ENCODE data around the gene JAM3.

The JAM3 gene

GRCh38 chr11:134196756-134197155 lies 127.9 kb downstream of the JAM3 start:
- Histone ChIP-seq H2BK12ac (ENCODE audit: low read length in 2 of 2) (no peak overlapping the region), H2BK120ac (ENCODE audit: low read depth, low read length) (no peak overlapping the region), H2BK5ac (ENCODE audit: low read depth, low read length, poor library complexity, severe bottlenecking) (no peak overlapping the region), H4K91ac (ENCODE audit: low read length) (no peak overlapping the region), H3K4me3 (ENCODE audit: insufficient read depth in 1 of 2, low read depth in 1 of 2, low read length in 2 of 2) (no peak overlapping the region), H2AFZ (ENCODE audit: low read depth, low read length) (no peak overlapping the region), H3K27ac (ENCODE audit: low read length, poor library complexity, severe bottlenecking) (no peak overlapping the region), H3K14ac (ENCODE audit: low read length in 2 of 2) (no peak overlapping the region), H3K18ac (ENCODE audit: low read depth in 1 of 2, low read length in 2 of 2) (no peak overlapping the region), H3K23ac (ENCODE audit: low read length in 2 of 2) (no peak overlapping the region), H3K27me3 (ENCODE audit: control insufficient read depth in 1 of 2, insufficient read depth in 1 of 2, low read length in 2 of 2) (no peaks in the 10 kb centered on the region), H2AK5ac (ENCODE audit: low read length, severe bottlenecking) (no peak overlapping the region), H3K4me2 (ENCODE audit: low read length, poor library complexity, severe bottlenecking) (no peak overlapping the region), H3K79me1 (replicated peaks; ENCODE audit: low read length, poor library complexity, severe bottlenecking) (peaks cover 5% of the 10 kb centered on the region), H3K9ac (ENCODE audit: low read length) (no peak overlapping the region), H3K4ac (ENCODE audit: low read depth in 1 of 2, low read length in 2 of 2) (no peak overlapping the region), H4K8ac (ENCODE audit: low read length) (no peak overlapping the region), H3K4me1 (ENCODE audit: control insufficient read depth, insufficient read depth, low read depth, low read length) (no peaks in the 10 kb centered on the region), H2BK15ac (ENCODE audit: low read depth, poor library complexity, severe bottlenecking) (no peak overlapping the region), H3K9me3 (ENCODE audit: control insufficient read depth, low read length) (no peaks in the 10 kb centered on the region), H3K36me3 (ENCODE audit: control insufficient read depth in 1 of 2, insufficient read depth in 2 of 2, low read depth in 1 of 2, low read length in 2 of 2) (peaks cover 5 to 63% of the 10 kb centered on the region in 2 experiments)
- 100% methylated on average over 2 of the region's 4 CpGs for WGBS
- no peak for DNase-seq

GRCh38 chr11:134199531-134199930 lies 130.7 kb downstream of the JAM3 start:
- Histone ChIP-seq H4K8ac (ENCODE audit: low read length) (no peak overlapping the region), H3K79me1 (replicated peaks; ENCODE audit: low read length, poor library complexity, severe bottlenecking) (peaks cover 7% of the 10 kb centered on the region), H3K27ac (ENCODE audit: low read length, poor library complexity, severe bottlenecking) (no peak overlapping the region), H3K4ac (ENCODE audit: low read depth in 1 of 2, low read length in 2 of 2) (no peak overlapping the region), H2AK5ac (ENCODE audit: low read length, severe bottlenecking) (no peak overlapping the region), H4K91ac (ENCODE audit: low read length) (no peak overlapping the region), H3K9ac (ENCODE audit: low read length) (no peak overlapping the region), H3K4me3 (ENCODE audit: insufficient read depth in 1 of 2, low read depth in 1 of 2, low read length in 2 of 2) (no peak overlapping the region), H3K27me3 (ENCODE audit: control insufficient read depth in 1 of 2, insufficient read depth in 1 of 2, low read length in 2 of 2) (no peaks in the 10 kb centered on the region), H3K23ac (ENCODE audit: low read length in 2 of 2) (no peak overlapping the region), H3K4me2 (ENCODE audit: low read length, poor library complexity, severe bottlenecking) (no peak overlapping the region), H3K36me3 (ENCODE audit: control insufficient read depth in 1 of 2, insufficient read depth in 2 of 2, low read depth in 1 of 2, low read length in 2 of 2) (peaks cover 6 to 64% of the 10 kb centered on the region in 2 experiments), H3K18ac (ENCODE audit: low read depth in 1 of 2, low read length in 2 of 2) (no peak overlapping the region), H2BK15ac (ENCODE audit: low read depth, poor library complexity, severe bottlenecking) (no peak overlapping the region), H2BK120ac (ENCODE audit: low read depth, low read length) (no peak overlapping the region), H2AFZ (ENCODE audit: low read depth, low read length) (no peak overlapping the region), H3K9me3 (ENCODE audit: control insufficient read depth, low read length) (no peaks in the 10 kb centered on the region), H3K14ac (ENCODE audit: low read length in 2 of 2) (no peak overlapping the region), H2BK12ac (ENCODE audit: low read length in 2 of 2) (no peak overlapping the region), H3K4me1 (ENCODE audit: control insufficient read depth, insufficient read depth, low read depth, low read length) (no peaks in the 10 kb centered on the region), H2BK5ac (ENCODE audit: low read depth, low read length, poor library complexity, severe bottlenecking) (no peak overlapping the region)
- DNase-seq, result no peak
- 98% methylated on average over 6 of the region's 9 CpGs for WGBS

GRCh38 chr11:134200688-134201087 lies 131.8 kb downstream of the JAM3 start:
- no peak overlapping the region for H2AFZ ChIP-seq (ENCODE audit: low read depth, low read length)
- no peak overlapping the region for H3K23ac ChIP-seq (ENCODE audit: low read length in 2 of 2)
- no peak overlapping the region for H4K91ac ChIP-seq (ENCODE audit: low read length)
- H4K8ac ChIP-seq (ENCODE audit: low read length), result no peak overlapping the region
- H3K4me2 ChIP-seq (ENCODE audit: low read length, poor library complexity, severe bottlenecking), result no peak overlapping the region
- H3K9me3 ChIP-seq (ENCODE audit: control insufficient read depth, low read length), result no peaks in the 10 kb centered on the region
- no peak overlapping the region for H3K18ac ChIP-seq (ENCODE audit: low read depth in 1 of 2, low read length in 2 of 2)
- peaks cover 7% of the 10 kb centered on the region for H3K79me1 ChIP-seq (replicated peaks; ENCODE audit: low read length, poor library complexity, severe bottlenecking)
- no peak overlapping the region for H3K14ac ChIP-seq (ENCODE audit: low read length in 2 of 2)
- H3K27ac ChIP-seq (ENCODE audit: low read length, poor library complexity, severe bottlenecking), result no peak overlapping the region
- no peak for DNase-seq
- 98% methylated on average over 5 of the region's 6 CpGs for WGBS
- H2BK12ac ChIP-seq (ENCODE audit: low read length in 2 of 2), result no peak overlapping the region
- H3K9ac ChIP-seq (ENCODE audit: low read length), result no peak overlapping the region
- H3K4me3 ChIP-seq (ENCODE audit: insufficient read depth in 1 of 2, low read depth in 1 of 2, low read length in 2 of 2), result no peak overlapping the region
- H2BK15ac ChIP-seq (ENCODE audit: low read depth, poor library complexity, severe bottlenecking), result no peak overlapping the region
- no peak overlapping the region for H3K4ac ChIP-seq (ENCODE audit: low read depth in 1 of 2, low read length in 2 of 2)
- no peak overlapping the region for H2BK5ac ChIP-seq (ENCODE audit: low read depth, low read length, poor library complexity, severe bottlenecking)
- H3K4me1 ChIP-seq (ENCODE audit: control insufficient read depth, insufficient read depth, low read depth, low read length), result no peaks in the 10 kb centered on the region
- H2AK5ac ChIP-seq (ENCODE audit: low read length, severe bottlenecking), result no peak overlapping the region
- H2BK120ac ChIP-seq (ENCODE audit: low read depth, low read length), result no peak overlapping the region
- H3K27me3 ChIP-seq (ENCODE audit: control insufficient read depth in 1 of 2, insufficient read depth in 1 of 2, low read length in 2 of 2), result no peaks in the 10 kb centered on the region
- peaks cover 10 to 67% of the 10 kb centered on the region in 2 experiments for H3K36me3 ChIP-seq (ENCODE audit: control insufficient read depth in 1 of 2, insufficient read depth in 2 of 2, low read depth in 1 of 2, low read length in 2 of 2)
